ENCODE measurements around the gene ICA1. TPM values are rescaled to one million over a fixed set of nuclear protein-coding genes. Genes with fewer than 3 reads are reported as not detected.

The ICA1 gene
- total RNA-seq, 1 donor from 2014 or later, result 10.5 TPM

DNA sequence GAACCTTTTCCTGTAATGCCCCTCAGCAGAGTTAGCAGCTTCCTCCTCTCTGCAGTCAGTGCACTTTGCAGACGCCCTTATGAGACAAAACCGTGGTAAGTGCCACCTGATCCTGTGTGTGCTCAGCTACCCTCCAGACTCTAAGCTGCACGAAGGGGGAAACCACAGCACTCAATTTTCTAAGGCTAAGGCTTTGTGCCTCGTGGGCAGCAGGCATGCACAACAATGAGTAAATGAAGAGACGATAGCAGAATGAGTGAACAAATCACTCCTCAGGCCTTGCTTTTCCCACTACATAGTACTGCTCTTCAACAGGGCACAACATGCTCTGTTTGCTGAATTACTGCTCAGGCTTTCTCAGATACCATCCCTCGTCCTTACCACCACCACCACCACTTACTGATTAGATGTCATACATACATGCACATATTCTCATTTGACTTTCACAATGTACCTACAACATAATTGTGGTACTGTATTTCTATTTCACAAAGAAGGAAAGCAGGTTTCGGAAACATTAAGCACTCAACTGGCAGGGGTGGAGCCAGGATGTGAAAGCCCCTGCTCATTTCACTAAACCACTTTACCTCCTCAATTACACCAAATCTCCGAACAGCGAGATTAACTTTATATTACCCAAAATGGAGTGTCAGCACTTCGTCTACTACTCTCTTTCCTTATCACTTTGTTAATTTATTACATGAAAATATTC lies 85.4 kb downstream of the ICA1 start:
- H3K36me3 ChIP-seq (ENCODE audit: control insufficient read depth, insufficient read depth, low read length), result no peaks in the 10 kb centered on the region
- TF ChIP-seq, protein P1, sequence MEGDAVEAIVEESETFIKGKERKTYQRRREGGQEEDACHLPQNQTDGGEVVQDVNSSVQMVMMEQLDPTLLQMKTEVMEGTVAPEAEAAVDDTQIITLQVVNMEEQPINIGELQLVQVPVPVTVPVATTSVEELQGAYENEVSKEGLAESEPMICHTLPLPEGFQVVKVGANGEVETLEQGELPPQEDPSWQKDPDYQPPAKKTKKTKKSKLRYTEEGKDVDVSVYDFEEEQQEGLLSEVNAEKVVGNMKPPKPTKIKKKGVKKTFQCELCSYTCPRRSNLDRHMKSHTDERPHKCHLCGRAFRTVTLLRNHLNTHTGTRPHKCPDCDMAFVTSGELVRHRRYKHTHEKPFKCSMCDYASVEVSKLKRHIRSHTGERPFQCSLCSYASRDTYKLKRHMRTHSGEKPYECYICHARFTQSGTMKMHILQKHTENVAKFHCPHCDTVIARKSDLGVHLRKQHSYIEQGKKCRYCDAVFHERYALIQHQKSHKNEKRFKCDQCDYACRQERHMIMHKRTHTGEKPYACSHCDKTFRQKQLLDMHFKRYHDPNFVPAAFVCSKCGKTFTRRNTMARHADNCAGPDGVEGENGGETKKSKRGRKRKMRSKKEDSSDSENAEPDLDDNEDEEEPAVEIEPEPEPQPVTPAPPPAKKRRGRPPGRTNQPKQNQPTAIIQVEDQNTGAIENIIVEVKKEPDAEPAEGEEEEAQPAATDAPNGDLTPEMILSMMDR (IDR thresholded peaks at IDR 0.05; ENCODE audit: insufficient read depth, low read length, severe bottlenecking), result no peak
- no peaks in the 10 kb centered on the region for H3K27me3 ChIP-seq (ENCODE audit: control insufficient read depth, insufficient read depth, low read length)
- DNase-seq (ENCODE audit: low read depth) (no peak), FAIRE-seq (no peak)
- H3K4me3 ChIP-seq (ENCODE audit: low read depth, low read length), result no peak overlapping the region

DNA sequence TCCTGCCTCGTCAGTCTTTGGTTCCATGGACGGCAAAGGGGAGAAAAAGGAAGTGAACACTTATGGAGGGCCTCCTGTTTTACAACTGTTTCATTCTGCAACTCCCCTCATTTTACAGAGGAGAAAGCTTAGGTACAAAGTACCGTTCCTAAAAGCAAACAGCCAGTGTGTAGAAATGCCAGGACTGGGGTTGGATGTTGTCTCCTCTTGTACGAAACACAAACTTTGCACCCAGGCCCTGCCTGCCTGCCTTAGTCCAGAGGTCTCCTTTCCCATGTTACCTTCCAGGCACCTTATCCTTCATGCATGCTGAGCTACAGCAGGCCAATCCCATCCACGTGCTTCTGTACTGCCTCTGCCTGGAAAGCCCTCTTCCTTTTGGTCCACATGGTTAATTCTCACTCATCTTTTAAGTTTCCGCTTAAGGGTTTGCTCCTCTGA lies 86.0 kb downstream of the ICA1 start:
- Histone ChIP-seq H3K36me3 (ENCODE audit: control insufficient read depth, insufficient read depth, low read length) (no peaks in the 10 kb centered on the region), H3K4me3 (ENCODE audit: low read depth, low read length) (no peak overlapping the region), H3K27me3 (ENCODE audit: control insufficient read depth, insufficient read depth, low read length) (no peaks in the 10 kb centered on the region)
- TF ChIP-seq, protein P1 (IDR thresholded peaks at IDR 0.05; ENCODE audit: insufficient read depth, low read length, severe bottlenecking), result no peak
- DNase-seq (ENCODE audit: low read depth) (no peak), FAIRE-seq (no peak)

DNA sequence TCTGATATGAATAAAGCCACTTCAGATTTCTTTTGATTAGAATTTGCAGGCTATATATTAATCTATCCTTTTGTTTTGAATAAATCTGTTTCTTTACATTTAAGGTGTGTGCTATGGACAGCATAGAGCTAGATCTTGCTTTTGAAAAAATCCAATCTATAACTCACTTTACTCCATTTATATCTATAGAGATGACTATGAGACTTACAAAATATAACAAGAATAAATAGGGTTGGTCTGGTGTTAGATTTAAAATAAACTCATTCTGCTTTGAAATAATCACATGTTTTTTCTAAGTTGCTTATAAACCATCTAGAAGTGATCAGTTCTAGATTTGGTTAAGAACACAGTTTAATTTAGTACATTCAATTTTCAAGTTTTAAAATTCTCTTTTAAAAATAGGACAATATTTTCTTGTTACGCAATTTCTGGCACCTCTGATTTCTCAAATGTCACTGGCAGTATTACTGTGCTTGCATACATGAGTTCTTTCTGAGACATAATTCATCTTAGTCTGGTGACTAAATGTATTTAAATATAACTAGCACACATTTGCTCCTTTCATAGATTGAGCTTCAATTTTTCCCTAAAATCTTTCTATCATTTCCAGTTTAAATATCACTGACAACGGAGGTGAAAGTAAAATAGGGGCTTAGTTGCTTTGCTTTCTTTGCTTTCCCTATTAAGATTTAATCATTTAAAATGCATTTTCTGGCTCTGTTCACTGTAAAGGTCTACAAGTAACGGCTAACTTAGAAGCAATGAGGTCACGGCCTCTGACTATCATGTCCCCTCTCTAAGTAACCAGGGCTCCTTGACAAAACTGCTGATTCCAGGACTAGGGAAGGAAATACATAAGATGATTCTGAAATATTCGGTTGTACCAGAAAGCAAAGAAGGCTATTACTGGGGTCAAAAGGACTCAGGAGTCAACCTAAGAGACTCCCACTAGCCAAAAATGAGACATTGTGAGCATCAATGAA lies 89.3 kb downstream of the ICA1 start:
- FAIRE-seq, result no peak
- TF ChIP-seq, protein P1 (IDR thresholded peaks at IDR 0.05; ENCODE audit: insufficient read depth, low read length, severe bottlenecking), result no peak

DNA sequence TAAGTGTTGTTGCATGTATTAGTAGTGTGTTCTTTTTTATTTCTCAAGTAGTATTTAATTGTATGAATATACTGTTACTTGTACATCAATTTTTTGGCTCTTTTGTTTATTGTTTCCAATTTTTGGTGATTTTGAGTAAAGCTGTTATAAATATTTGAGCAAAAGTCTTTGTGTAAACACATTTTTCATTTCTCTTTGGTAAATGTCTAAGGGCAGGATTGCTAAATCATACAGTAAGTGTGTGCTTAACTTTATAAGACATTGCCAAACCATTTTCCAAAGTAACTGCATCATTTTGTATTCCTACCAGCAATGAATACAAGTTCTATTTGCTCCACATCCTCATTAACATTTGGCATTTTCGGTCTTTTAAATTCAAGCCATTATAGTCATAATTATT lies 92.8 kb downstream of the ICA1 start:
- DNase-seq (ENCODE audit: low read depth), result no peak
- no peak for FAIRE-seq
- TF ChIP-seq, protein P1 (IDR thresholded peaks at IDR 0.05; ENCODE audit: insufficient read depth, low read length, severe bottlenecking), result no peak

More for the DNA sequence above, 89.3 kb downstream of the ICA1 start:
- H3K4me3 ChIP-seq (ENCODE audit: low read depth, low read length), result no peak overlapping the region
- no peaks in the 10 kb centered on the region for H3K36me3 ChIP-seq (ENCODE audit: control insufficient read depth, insufficient read depth, low read length)
- H3K27me3 ChIP-seq (ENCODE audit: control insufficient read depth, insufficient read depth, low read length), result no peaks in the 10 kb centered on the region
- no peak for DNase-seq (ENCODE audit: low read depth)

DNA sequence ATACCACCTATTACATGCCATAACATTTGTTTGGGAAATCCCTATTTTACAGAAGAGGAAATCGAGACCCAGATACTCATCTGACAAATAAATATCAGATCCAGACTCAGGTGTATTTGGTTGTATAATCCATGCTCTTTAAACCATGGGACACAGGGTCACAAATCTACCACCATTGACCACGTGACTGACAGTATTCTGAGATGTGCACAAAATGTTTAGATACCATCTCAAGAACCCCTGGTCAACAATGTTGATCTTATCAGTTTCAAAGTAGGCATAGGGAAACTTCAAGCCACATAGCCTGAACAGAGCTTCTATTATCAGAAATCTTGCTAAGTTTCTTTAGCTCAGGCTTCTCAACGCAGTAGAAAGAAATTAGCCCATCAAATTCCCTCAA lies 93.6 kb downstream of the ICA1 start:
- Histone ChIP-seq H3K36me3 (ENCODE audit: control insufficient read depth, insufficient read depth, low read length) (no peaks in the 10 kb centered on the region), H3K27me3 (ENCODE audit: control insufficient read depth, insufficient read depth, low read length) (no peaks in the 10 kb centered on the region), H3K4me3 (ENCODE audit: low read depth, low read length) (no peak overlapping the region)
- FAIRE-seq (no peak), DNase-seq (ENCODE audit: low read depth) (no peak)
- TF ChIP-seq, protein P1 (IDR thresholded peaks at IDR 0.05; ENCODE audit: insufficient read depth, low read length, severe bottlenecking), result no peak

More for the DNA sequence above, 92.8 kb downstream of the ICA1 start:
- no peak overlapping the region for H3K4me3 ChIP-seq (ENCODE audit: low read depth, low read length)
- H3K27me3 ChIP-seq (ENCODE audit: control insufficient read depth, insufficient read depth, low read length), result no peaks in the 10 kb centered on the region
- H3K36me3 ChIP-seq (ENCODE audit: control insufficient read depth, insufficient read depth, low read length), result no peaks in the 10 kb centered on the region
